HFF-Myc (cell line): ENCODE measurements around the gene MR1.

Experiments used
- DNase-seq: peaks from one replicate; pipeline ENCODE4 v3.0.0-alpha.2; 2011; ENCODE audit warnings: low read depth; ENCODE audit errors: extremely low read depth
- H3K4me3 ChIP-seq: replicated peaks from 2 replicates; pipeline ENCODE4 v1.5.1; 2011; ENCODE audit warnings: low read depth, mild to moderate bottlenecking, control low read depth, low read length
- TF ChIP-seq, protein P1 (sequence below): IDR thresholded peaks from 2 replicates; pipeline ENCODE4 v1.5.1; 2012; ENCODE audit warnings: mild to moderate bottlenecking, low read depth, low read length, control low read depth; ENCODE audit errors: missing control alignments

Gene MR1

GRCh38 chr1:181086926-181087325 lies 53.1 kb downstream of the MR1 start:
- DNase-seq: no peak
- TF ChIP-seq, protein P1, sequence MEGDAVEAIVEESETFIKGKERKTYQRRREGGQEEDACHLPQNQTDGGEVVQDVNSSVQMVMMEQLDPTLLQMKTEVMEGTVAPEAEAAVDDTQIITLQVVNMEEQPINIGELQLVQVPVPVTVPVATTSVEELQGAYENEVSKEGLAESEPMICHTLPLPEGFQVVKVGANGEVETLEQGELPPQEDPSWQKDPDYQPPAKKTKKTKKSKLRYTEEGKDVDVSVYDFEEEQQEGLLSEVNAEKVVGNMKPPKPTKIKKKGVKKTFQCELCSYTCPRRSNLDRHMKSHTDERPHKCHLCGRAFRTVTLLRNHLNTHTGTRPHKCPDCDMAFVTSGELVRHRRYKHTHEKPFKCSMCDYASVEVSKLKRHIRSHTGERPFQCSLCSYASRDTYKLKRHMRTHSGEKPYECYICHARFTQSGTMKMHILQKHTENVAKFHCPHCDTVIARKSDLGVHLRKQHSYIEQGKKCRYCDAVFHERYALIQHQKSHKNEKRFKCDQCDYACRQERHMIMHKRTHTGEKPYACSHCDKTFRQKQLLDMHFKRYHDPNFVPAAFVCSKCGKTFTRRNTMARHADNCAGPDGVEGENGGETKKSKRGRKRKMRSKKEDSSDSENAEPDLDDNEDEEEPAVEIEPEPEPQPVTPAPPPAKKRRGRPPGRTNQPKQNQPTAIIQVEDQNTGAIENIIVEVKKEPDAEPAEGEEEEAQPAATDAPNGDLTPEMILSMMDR: no peak
- no peak overlapping the region for H3K4me3 ChIP-seq

DNA sequence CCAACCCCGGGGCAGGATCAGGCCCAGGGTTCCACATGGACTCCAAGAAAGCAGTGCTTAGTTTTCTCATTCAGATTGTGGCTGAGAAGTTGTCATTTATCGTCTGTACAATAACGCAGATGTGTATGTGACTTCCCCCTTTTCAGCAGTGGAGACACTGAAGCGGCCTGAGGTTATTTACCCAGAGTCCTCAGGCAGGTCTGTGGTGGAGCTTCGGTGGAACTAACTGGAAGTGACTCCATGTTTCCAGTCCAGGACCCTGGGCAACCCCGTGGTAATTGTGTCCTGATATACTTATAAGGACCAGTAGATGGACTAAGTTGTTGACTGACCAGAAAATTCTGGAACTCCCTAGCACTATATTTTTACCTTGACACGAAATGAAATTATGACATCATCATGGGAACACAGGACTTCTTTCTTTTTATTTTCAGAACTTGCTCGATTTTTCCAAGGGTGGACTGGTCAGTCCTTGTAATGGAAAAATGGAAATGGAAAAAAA lies 53.7 kb downstream of the MR1 start:
- TF ChIP-seq, protein P1: no peak
- no peak overlapping the region for H3K4me3 ChIP-seq
- no peak for DNase-seq

DNA sequence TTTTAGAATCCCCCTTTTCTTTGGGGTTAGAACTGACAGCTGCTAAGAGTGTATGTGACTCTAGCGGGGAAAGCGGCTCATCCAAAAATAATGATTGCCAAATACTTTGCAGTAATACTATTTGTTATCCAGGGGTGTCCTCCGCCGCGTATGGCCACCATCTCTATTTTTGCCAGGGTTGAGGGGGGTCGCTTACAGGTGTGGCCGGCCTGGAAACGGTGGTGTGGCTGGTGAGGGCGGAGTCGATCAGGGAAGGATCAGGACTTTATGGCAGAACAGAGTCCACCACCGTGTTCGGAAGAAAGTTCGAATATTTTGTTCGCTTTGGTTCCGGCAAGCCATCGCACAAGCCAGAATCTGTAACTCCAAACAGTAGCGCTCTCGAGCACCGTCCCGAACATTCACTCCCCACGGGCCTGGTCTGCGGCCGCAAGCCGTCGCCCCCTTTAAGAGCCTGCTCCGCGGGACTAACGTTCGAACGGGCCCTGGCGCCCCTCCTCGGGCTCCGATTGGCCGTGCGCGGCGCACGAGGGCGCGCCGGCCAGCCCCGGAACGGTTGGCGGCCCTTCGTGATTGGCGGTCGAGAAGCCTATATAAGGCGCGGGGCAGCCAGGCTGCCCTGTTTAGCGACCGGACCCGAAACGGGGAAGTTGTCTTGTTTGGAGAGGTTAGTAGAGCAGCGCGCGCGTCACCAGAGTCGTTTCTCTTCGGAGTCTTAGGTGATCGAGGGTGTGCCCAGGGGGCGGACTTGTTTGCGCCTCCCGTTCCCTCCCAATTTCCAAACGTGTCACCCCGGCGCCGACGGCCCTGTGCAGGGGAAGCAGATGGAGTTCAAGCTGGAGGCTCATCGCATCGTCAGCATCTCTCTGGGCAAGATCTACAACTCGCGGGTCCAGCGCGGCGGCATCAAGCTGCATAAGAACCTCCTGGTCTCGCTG lies 54.6 kb downstream of the MR1 start, which contains the start of gene IER5:
TSS of gene IER5 (plus strand) at position 622 of the 938 bp plus-strand sequence. CDS start at position 825, 203 bp downstream.
- H3K4me3 ChIP-seq: peak within 1 kb of the TSS; percentile 82
- TF ChIP-seq, protein P1: no peak

DNA sequence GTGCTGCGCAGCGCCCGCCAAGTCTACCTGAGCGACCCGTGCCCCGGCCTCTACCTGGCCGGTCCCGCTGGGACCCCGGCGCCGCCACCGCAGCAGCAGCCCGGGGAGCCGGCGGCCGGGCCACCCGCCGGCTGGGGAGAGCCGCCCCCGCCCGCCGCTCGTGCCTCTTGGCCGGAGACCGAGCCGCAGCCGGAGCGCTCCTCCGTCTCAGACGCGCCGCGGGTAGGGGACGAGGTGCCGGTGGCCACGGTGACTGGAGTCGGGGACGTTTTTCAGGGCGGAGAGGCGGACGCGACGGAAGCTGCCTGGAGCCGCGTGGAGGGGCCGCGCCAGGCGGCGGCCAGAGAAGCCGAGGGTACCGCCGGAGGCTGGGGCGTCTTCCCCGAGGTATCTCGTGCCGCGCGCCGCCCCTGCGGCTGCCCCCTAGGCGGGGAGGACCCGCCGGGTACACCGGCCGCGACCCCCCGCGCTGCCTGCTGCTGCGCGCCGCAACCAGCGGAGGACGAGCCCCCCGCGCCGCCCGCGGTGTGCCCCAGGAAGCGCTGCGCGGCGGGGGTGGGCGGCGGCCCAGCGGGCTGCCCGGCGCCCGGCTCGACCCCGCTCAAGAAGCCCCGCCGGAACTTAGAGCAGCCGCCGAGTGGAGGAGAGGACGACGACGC lies 55.4 kb downstream of the MR1 start:
- peak overlapping the region; percentile 82 for H3K4me3 ChIP-seq
- TF ChIP-seq, protein P1: no peak
- no peak for DNase-seq

More for the DNA sequence above, 54.6 kb downstream of the MR1 start, which contains the start of gene IER5:
- DNase-seq: peak; percentile 88

DNA sequence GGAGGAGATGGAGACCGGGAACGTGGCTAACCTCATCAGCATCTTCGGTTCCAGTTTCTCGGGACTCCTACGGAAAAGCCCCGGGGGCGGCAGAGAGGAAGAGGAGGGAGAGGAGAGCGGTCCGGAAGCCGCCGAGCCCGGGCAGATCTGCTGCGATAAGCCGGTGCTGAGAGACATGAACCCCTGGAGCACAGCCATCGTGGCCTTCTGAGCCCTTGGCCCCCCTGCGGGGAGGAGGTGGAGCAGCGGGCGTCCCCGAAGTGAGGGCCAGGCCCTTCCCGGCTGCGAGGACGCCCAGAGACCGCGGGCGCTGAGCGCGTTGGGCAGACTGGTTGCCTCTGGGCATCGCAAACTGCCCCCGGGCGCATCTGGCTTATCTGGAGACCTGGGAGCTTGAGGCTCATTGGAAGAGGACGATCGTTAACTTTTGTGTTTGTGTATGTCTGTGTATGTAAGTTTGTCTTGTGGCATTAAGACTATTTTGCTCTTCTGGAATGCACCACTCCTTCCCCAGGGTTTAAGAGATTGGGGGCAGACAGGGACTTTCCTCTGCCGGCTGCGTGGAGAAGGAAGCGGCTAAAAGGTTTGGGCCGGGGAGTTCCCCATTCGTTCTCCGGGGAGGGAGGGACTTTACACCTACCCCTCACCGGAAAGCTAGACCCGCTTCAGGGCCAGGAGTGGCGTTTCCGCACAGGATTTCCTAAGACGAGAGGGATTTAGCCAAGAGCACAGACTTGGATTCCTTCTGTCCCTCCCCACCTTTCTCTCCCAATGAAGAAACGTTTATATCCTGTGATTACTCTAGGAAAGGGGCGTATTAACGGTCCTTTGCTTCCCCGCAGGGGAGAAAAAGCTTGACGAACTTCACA lies 56.1 kb downstream of the MR1 start:
- TF ChIP-seq, protein P1: no peak
- peak overlapping the region; percentile 82 for H3K4me3 ChIP-seq
- no peak for DNase-seq

DNA sequence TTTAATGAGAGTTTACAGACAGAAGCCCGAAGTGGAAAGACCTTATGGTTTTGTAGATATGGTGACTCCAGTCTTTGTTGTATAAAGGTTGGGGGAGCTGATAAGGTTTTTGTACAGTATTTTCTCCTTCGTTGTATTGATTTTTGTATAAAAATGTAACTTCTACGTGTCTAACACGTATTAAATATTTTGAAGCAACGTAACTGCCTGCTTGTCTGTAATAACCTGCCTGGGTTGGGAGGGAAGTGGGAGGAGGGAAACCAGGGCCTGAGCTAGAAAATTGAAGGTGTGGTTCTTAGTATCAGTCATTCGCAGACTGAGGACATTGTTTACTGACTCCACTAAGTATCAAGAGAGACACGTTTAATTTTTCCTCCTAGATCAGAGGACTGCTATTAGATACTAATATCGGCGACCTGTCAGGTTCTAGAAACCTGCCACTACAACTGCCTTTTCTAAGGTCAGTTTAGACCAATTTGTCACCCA lies 56.9 kb downstream of the MR1 start:
- TF ChIP-seq, protein P1: no peak
- DNase-seq: no peak
- H3K4me3 ChIP-seq: peak overlapping the region; percentile 82
